Naive B cell (primary cell): ENCODE measurements around the gene TSR3. TPM values are rescaled to one million over a fixed set of nuclear protein-coding genes. Genes with fewer than 3 reads are reported as not detected.

Experiments used
- ATAC-seq, 2 donors: fragments of 150-1000 bp; cut with Tn5 transposase; 2 replicates each; pipeline ENCODE4 v1.10.0; 2021; ENCODE audit warnings: low read depth in 2 of 2, mild to moderate bottlenecking in 2 of 2, moderate library complexity in 2 of 2
- DNase-seq: peaks from one replicate; pipeline ENCODE4 v3.0.0; 2022
- H3K27ac Mint-ChIP-seq, 6 donors: one replicate each; pipeline ENCODE4 v1.8.0; 2020 to 2022; ENCODE audit warnings: mild to moderate bottlenecking in 6 of 6, mixed read lengths in 6 of 6, moderate library complexity in 5 of 6, inconsistent platforms in 2 of 6
- H3K27me3 Mint-ChIP-seq, 3 donors: one replicate each; pipeline ENCODE4 v1.8.0; 2021 to 2022; ENCODE audit warnings: mixed read lengths in 3 of 3, mild to moderate bottlenecking in 1 of 3
- H3K36me3 Mint-ChIP-seq, 2 donors: one replicate each; pipeline ENCODE4 v1.8.0; 2020 to 2022; ENCODE audit warnings: mixed read lengths in 2 of 2, inconsistent platforms in 1 of 2, mild to moderate bottlenecking in 1 of 2
- H3K4me1 Mint-ChIP-seq, 3 donors: one replicate each; pipeline ENCODE4 v1.8.0; 2020 to 2022; ENCODE audit warnings: mixed read lengths in 3 of 3, inconsistent platforms in 1 of 3, mild to moderate bottlenecking in 1 of 3, moderate library complexity in 1 of 3
- H3K4me3 Mint-ChIP-seq, 8 donors: one replicate each; pipeline ENCODE4 v1.8.0; 2020 to 2022; ENCODE audit warnings: mild to moderate bottlenecking in 8 of 8, mixed read lengths in 8 of 8, moderate library complexity in 8 of 8, inconsistent platforms in 2 of 8
- H3K9me3 Mint-ChIP-seq, 7 donors: one replicate each; pipeline ENCODE4 v1.8.0; 2020 to 2022; ENCODE audit warnings: mixed read lengths in 7 of 7, mild to moderate bottlenecking in 5 of 7, inconsistent platforms in 2 of 7, moderate library complexity in 1 of 7
- polyA plus RNA-seq, 6 donors: library from polyadenylated mRNA; unstranded; fragments of 300-500 nt; fragmentation: Illumina TruSeq; gene quantifications; one replicate each; pipeline ENCODE4 v1.2.3, GENCODE V29; 2021; ENCODE audit warnings: low read depth in 6 of 6

TSR3 gene
- polyA plus RNA-seq, 6 donors from 2014 or later, result 87.9 to 103 (median 99.1) TPM

DNA sequence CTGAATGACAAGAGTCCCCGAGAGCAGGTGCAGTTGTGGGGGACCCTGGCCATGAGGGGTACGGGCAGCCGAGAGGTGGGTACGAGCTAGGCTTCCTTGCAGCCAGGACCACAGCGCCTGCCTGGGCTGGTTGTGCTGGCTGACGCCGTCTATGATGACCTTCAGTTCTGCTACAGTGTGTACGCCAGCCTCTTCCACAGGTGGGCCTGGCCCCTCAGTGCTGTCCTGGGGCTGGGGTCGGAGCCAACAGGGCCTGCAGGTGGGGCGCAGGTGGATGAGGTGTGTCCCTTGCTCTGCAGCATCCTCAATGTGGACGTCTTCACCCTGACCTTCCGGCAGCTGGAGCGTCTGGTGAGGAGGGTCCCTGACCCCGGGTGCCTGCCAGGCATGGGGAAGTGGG, 7.2 kb downstream of the TSR3 start:
- H3K27ac Mint-ChIP-seq, result no peak overlapping the region
- H3K9me3 Mint-ChIP-seq, result no peaks in the 10 kb centered on the region
- peaks cover 13 to 18% (median 17%) of the 10 kb centered on the region in 3 donors for H3K4me1 Mint-ChIP-seq
- no peaks in the 10 kb centered on the region for H3K27me3 Mint-ChIP-seq
- ATAC-seq (no peak), DNase-seq (no peak)
- no peaks in the 10 kb centered on the region for H3K36me3 Mint-ChIP-seq
- peak overlapping the region in 2 of 8 donors; percentile 20 to 35 for H3K4me3 Mint-ChIP-seq

DNA sequence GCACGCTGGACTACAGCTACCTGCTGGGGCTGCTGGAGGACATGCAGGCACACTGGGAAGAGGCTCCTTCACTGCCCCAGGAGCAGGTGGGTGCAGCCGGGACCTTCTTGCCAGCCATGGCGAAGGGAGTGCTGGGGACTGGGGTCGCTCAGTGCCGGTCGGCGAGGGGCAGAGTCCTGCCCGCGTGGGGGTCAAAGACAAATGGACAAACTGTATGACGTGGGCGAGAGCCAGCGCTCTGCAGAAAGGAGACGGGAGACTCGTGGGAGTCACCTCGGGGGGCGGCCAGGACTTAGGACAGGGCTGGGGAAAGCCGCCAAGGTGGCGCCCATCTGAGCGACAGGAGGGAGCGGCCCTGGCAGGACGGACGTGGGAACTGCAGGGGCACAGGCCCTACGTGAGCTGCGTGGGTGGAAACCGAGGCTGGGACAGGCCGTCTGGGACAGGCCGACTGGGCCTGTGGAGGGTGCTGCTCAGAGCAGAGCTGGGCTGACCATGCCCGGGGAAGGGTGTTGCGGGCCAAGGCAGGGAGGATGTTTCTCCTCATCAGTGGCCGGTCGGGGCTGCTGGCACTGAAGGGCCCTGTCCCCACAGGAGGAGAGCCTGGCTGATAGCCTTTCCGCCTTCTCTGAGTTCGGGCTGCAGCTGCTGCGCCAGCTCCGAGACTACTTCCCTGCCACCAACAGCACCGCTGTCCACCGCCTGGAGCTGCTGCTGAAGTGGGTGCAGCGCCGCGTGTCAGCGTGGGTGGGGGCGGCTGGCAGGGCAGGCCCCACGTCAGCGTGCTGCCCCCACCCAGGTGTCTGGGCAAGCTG, 8.0 kb downstream of the TSR3 start:
- H3K4me1 Mint-ChIP-seq, result peaks cover 13 to 18% (median 17%) of the 10 kb centered on the region in 3 donors
- H3K4me3 Mint-ChIP-seq, result peak overlapping the region in 7 of 8 donors; percentile 46 to 93 (median 69)
- H3K9me3 Mint-ChIP-seq, result no peaks in the 10 kb centered on the region
- no peak for DNase-seq
- H3K27ac Mint-ChIP-seq, result peak overlapping the region in 3 of 6 donors; percentile 57 to 79 (median 66)
- no peak for ATAC-seq
- H3K27me3 Mint-ChIP-seq, result no peaks in the 10 kb centered on the region
- no peaks in the 10 kb centered on the region for H3K36me3 Mint-ChIP-seq

DNA sequence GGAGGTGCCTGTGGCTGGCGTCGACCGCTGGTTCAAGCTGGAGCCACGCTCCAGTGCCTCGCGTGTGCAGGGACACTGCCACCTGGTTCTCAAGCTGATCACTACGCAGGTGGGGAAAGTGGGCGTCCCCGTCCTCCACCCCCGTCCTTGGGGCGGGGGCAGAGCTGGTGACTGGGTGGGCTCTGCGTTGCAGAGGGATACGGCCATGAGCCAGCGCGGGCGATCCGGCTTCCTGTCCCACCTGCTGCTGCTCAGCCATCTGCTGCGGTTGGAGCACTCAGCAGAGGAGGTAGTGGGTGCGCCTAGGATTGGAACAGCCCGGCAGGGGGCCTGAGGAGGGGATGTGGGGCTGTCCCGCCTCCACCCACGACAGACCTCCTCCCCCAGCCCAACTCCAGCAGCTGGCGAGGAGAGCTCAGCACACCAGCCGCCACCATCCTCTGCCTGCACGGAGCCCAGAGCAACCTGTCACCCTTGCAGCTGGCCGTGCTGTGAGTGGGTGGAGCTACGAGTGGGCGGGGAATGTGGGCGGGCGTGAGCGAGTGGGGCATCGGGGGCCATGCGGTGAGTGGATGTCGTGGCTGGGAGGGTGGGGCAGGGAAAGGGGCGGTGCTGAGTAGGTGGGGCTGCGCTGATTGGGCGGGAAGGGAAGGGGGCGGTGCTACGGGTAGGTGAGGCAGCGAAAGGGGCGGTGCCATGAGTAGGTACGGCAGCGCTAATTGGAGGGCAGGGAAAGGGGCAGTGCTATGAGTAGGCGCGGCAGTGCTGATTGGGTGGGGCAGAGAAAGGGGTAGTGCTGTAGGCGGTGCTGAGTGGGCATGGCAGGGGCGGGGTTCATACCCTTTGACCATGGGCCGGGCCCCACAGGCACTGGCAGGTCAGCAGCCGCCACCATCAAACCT, 8.9 kb downstream of the TSR3 start:
- Mint-ChIP-seq H3K27ac (peak overlapping the region; percentile 16 to 84 (median 72)), H3K36me3 (no peaks in the 10 kb centered on the region), H3K4me3 (peak overlapping the region; percentile 46 to 93 (median 76)), H3K4me1 (peaks cover 13 to 18% (median 17%) of the 10 kb centered on the region in 3 donors), H3K9me3 (no peaks in the 10 kb centered on the region), H3K27me3 (no peaks in the 10 kb centered on the region)
- DNase-seq (peak; percentile 93), ATAC-seq (peak; percentile 76 to 79)

DNA sequence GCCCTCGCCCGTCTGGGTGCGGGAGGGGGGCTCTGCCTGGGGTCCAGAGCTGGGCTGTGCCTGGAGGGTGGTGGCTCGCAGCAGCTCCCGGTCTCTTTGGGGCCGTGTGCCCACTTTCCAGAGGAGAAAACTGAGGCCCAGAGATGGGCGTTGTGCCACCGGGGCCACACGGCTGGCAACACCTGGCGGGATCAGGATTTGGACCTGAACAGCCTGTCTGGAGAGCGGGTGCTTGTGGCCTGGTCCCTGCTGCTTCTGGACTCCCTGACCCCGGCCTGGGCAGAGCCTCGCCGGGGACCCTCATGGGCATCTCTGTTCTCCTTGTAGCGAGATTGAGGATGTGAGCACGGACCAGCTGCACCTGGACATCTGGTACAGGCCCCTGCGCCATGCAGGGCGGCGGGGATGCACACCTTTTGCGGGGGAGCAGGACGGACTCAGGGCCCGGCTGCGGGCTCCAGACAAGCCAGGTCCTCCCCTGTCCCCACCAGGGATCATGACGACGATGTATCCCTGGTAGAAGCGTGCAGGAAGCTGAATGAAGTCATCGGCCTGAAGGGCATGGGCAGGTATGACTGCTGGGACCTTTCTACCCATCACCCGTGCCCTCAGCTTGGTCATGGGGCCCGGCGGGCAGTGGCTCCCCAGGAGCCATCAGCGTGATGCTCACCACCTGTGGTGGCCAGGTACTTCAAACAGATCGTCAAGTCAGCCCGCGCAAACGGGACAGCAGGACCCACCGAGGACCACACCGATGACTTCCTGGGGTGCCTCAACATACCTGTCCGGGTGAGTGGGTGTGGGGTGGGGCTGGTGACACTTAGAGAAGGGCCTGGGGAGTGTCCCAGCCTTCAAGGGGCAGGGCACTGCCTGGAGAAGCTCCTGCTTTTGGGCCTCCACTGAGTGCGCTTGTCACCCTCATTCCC, 9.9 kb downstream of the TSR3 start:
- Mint-ChIP-seq H3K4me3 (peak overlapping the region; percentile 46 to 93 (median 68)), H3K27me3 (no peaks in the 10 kb centered on the region), H3K9me3 (no peaks in the 10 kb centered on the region), H3K36me3 (no peaks in the 10 kb centered on the region), H3K27ac (peak overlapping the region in 5 of 6 donors; percentile 64 to 84 (median 79)), H3K4me1 (peaks cover 13 to 18% (median 17%) of the 10 kb centered on the region in 3 donors)
- DNase-seq (no peak), ATAC-seq (no peak)

DNA sequence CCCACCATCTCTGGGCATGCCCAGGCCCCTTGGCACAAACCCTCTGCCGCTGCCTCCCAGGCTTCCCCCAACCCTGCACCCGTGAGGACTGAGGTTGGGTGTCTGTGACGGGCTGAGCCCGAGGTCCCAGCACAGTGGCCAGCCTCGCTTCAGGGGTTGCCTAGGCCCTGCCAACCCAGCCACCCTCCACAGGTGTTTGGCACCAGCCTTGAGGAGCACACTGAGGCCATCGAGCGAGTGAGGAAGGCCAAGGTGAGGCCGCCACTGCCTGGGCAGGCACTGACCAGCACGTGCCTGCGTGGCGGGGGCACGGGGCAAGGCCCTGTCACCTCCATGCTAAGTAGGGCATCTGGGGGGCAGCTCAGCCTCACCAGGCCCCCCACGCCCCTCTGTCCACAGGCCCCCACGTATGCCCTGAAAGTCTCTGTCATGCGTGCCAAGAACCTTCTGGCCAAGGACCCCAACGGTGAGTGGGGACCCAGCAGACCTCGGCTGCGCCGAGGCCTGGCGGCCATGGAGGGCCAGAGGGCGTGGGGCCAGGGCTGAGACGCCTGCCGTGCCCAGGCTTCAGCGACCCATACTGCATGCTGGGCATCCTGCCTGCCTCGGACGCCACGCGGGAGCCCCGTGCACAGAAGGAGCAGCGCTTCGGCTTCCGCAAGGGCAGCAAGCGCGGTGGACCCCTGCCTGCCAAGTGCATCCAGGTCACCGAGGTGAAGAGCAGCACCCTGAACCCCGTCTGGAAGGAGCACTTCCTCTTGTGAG, 10.8 kb downstream of the TSR3 start:
- Mint-ChIP-seq H3K4me1 (peaks cover 13 to 18% (median 17%) of the 10 kb centered on the region in 3 donors), H3K27ac (no peak overlapping the region), H3K9me3 (no peaks in the 10 kb centered on the region), H3K27me3 (no peaks in the 10 kb centered on the region), H3K36me3 (no peaks in the 10 kb centered on the region), H3K4me3 (peak overlapping the region in 2 of 8 donors; percentile 25 to 69)
- no peak for DNase-seq
- ATAC-seq, result no peak

DNA sequence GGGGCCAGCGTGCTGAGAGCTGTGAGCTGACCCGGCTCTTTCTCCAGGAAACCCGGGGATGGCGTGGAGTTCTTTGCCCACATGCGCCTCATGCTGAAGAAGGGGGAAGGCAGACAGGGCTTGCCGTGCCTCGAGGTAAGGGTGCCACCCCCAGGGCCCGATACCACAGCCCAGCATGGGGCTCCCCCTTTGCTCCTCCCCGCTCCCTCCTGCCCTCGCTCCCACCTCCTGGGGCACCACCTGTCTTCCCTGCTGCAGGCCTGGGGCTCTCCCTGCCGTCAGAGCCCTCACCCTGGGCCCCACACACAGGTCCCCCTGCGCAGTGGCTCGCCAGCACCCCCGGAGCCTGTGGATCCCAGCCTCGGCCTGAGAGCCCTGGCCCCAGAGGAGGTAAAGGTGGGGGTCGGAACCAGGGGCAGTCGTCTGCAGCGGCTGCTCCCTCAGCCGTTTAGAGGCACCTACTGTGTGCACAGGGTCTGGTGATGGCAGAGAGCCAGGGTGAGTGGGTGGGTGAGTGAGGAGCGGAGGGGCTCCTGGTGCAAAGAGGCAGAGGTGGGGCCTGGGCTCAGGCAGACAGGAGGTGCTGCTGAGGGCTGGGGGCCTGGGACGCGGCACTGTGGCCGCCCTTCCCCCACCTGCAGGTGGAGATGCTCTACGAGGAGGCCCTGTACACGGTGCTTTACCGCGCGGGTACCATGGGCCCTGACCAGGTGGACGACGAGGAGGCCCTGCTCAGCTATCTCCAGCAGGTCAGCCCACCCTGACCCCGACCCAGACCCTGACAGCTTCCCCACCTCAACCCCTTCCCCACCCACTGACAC, 12.6 kb downstream of the TSR3 start:
- H3K36me3 Mint-ChIP-seq, result no peaks in the 10 kb centered on the region
- peaks cover 17 to 24% (median 18%) of the 10 kb centered on the region in 3 donors for H3K4me1 Mint-ChIP-seq
- H3K4me3 Mint-ChIP-seq, result no peak overlapping the region
- no peak overlapping the region for H3K27ac Mint-ChIP-seq
- H3K9me3 Mint-ChIP-seq, result no peaks in the 10 kb centered on the region
- DNase-seq (no peak), ATAC-seq (no peak)
- peaks cover 0 to 14% (median 0%) of the 10 kb centered on the region in 3 donors for H3K27me3 Mint-ChIP-seq

DNA sequence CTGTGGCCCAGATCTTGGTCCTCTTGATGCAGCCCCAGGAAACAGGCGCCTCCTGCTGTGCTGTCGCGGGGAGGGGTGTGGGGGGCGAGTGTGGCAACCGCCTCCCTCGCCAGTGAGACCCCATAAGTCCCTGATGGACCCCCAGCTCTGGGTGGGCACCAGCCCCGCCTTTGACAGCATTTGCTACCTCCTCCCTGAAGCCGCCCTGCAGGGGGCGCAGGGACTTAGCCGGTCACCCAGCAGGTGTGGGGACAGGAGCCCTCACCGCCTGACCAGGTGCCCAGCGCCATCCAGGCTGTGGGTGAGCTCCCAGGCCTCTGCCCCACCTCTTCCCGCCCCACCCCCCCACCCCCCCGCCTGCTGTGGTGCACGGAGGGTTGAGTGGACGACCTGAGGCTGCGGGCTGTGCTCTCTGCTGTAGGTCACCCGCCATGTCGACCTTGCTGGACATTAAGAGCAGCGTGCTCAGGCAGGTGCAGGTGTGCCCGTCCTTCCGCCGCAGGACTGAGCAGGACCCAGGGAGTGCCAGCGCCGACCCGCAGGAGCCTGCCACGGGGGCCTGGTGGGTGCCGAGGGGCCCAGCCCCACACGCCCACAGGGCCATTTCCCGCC, 13.5 kb downstream of the TSR3 start:
- peaks cover 14 to 20% (median 14%) of the 10 kb centered on the region in 3 donors for H3K4me1 Mint-ChIP-seq
- H3K4me3 Mint-ChIP-seq, result no peak overlapping the region
- DNase-seq, result no peak
- peaks cover 0 to 15% (median 0%) of the 10 kb centered on the region in 3 donors for H3K27me3 Mint-ChIP-seq
- no peaks in the 10 kb centered on the region for H3K36me3 Mint-ChIP-seq
- ATAC-seq, result no peak
- no peaks in the 10 kb centered on the region for H3K9me3 Mint-ChIP-seq
- H3K27ac Mint-ChIP-seq, result no peak overlapping the region

DNA sequence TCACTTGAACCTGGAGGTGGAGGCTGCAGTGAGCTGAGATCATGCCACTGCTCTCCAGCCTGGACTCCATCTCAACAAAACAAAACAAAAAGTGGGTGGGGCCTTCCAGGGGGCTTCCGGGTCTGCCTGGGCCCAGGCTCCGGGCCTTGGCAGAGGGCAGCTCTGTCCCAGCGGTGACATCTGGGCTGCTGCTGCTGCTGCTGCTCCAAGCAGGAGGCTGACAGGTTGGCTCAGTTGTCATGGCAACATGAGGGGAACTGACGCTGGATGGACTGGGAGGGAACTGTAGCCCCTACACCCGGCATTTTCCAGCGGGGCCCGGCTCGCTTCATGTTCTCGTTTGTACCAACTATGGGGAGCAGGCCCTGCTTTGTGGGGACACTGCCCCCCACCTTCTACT, 14.2 kb downstream of the TSR3 start:
- Mint-ChIP-seq H3K36me3 (no peaks in the 10 kb centered on the region), H3K4me1 (peaks cover 9 to 16% (median 11%) of the 10 kb centered on the region in 3 donors), H3K9me3 (peaks cover 0 to under 1% (median 0%) of the 10 kb centered on the region in 7 donors), H3K27me3 (peaks cover 0 to 18% (median 0%) of the 10 kb centered on the region in 3 donors), H3K27ac (no peak overlapping the region), H3K4me3 (no peak overlapping the region)
- no peak for ATAC-seq
- DNase-seq, result no peak

DNA sequence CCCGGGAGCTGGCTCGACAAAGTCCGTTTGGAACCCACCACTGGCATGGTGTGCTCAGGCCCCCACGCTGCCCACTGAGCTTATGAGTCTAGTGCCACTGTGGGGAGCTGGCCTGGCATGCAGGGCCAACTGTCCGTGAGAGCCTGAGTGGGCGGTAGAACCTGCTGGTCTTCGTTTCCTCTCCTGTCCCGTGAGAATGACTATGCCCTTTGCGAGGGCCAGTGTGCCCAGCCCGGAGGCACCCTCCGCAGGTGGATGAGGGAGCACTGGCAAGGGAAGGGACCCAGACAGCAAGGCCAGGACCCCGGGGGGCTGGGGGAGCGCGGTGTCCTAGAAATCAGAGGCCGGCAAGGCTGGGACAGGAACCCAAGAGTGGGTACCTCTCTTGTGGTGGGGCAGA, 15.1 kb downstream of the TSR3 start:
- DNase-seq (no peak), ATAC-seq (no peak)
- peak overlapping the region in 1 of 6 donors; percentile 65 for H3K27ac Mint-ChIP-seq
- H3K27me3 Mint-ChIP-seq, result peaks cover 0 to 22% (median 0%) of the 10 kb centered on the region in 3 donors
- no peaks in the 10 kb centered on the region for H3K36me3 Mint-ChIP-seq
- no peak overlapping the region for H3K4me3 Mint-ChIP-seq
- H3K9me3 Mint-ChIP-seq, result peaks cover 0 to 1% (median 0%) of the 10 kb centered on the region in 7 donors
- H3K4me1 Mint-ChIP-seq, result peaks cover 11 to 19% (median 14%) of the 10 kb centered on the region in 3 donors

DNA sequence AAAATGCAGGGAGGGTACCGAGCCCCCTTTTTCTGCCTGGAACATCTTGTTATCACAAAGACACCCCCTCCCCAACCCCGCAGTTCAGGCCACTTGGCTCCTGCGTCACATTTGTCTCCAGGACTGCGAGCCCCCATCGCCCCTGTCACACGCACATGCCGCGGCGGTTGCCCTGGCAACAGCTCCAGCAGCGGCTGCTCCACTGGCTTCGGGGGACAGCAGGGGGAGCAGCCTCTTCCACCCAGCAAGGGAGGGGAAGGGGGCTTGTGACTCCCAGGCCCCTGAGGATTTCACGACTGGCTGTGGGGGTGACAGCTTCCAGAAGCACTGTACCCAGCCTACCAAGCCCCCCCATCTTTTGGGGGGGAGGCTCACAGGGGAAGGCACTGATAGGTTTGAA, 15.7 kb downstream of the TSR3 start:
- peak overlapping the region in 1 of 6 donors; percentile 23 for H3K27ac Mint-ChIP-seq
- DNase-seq, result no peak
- no peaks in the 10 kb centered on the region for H3K36me3 Mint-ChIP-seq
- H3K4me3 Mint-ChIP-seq, result peak overlapping the region in 1 of 8 donors; percentile 73
- peaks cover 0 to 1% (median 0%) of the 10 kb centered on the region in 7 donors for H3K9me3 Mint-ChIP-seq
- ATAC-seq, result no peak
- peaks cover 16 to 25% (median 17%) of the 10 kb centered on the region in 3 donors for H3K4me1 Mint-ChIP-seq
- H3K27me3 Mint-ChIP-seq, result peaks cover 0 to 22% (median 0%) of the 10 kb centered on the region in 3 donors
